Measurements from ENCODE around the gene KRT79. TPM values are rescaled to one million over a fixed set of nuclear protein-coding genes. Genes with fewer than 3 reads are reported as not detected.
"Not testable (repeated sequence)": the region's sequence is repeated elsewhere in the genome, so short reads cannot be mapped to it uniquely, and the experiment has no call there.

KRT79 gene
- total RNA-seq, 4 donors from 2014 or later = 0.46 to 2.8 (median 1.7) TPM; not detected in 1

DNA sequence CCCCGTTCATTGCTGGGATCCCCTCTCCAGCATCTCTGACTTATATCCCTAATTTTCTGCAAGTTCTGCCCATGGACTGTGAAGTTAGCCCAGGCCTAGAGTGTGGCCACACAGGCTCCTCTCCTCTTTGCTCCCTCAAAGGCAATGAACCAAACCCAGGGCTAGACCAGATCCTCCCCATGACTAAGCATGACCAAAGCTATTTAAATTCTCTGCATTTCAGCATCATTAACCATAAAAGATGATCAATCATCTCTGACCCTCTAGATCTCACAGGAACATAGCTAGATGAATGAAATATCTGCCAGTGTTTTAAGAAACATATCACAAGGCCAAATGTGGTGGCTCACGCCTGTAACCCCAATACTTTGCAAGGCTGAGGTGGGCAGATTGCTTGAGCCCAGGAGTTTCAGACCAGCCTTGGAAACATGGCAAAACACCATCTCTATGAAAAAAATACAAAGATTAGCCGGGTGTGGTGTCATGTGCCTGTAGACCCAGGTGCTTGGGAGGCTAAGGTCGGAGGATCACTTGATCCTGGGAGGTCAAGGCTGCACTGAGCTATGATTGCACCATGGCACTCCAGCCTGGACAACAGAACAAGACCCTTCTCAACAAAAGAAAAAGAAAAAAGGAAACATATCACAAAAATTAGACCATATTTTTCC lies 36.0 kb downstream of the KRT79 start:
- no peak for ATAC-seq (ENCODE audit: low FRiP score)
- DNase-seq (ENCODE audit: low spot score) = no peak
- TF ChIP-seq, protein P1, sequence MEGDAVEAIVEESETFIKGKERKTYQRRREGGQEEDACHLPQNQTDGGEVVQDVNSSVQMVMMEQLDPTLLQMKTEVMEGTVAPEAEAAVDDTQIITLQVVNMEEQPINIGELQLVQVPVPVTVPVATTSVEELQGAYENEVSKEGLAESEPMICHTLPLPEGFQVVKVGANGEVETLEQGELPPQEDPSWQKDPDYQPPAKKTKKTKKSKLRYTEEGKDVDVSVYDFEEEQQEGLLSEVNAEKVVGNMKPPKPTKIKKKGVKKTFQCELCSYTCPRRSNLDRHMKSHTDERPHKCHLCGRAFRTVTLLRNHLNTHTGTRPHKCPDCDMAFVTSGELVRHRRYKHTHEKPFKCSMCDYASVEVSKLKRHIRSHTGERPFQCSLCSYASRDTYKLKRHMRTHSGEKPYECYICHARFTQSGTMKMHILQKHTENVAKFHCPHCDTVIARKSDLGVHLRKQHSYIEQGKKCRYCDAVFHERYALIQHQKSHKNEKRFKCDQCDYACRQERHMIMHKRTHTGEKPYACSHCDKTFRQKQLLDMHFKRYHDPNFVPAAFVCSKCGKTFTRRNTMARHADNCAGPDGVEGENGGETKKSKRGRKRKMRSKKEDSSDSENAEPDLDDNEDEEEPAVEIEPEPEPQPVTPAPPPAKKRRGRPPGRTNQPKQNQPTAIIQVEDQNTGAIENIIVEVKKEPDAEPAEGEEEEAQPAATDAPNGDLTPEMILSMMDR (IDR thresholded peaks at IDR 0.05) = no peak

GRCh38 chr12:52797529-52797894 lies 36.6 kb downstream of the KRT79 start:
- TF ChIP-seq, protein P1 (IDR thresholded peaks at IDR 0.05) = no peak
- DNase-seq (ENCODE audit: low spot score) (no peak), ATAC-seq (ENCODE audit: low FRiP score) (no peak)

- DNase-seq (ENCODE audit: low spot score) (no peak), ATAC-seq (ENCODE audit: low FRiP score) (no peak)
- TF ChIP-seq, protein P1 (IDR thresholded peaks at IDR 0.05) = no peak
Measured at GRCh38 chr12:52796839-52797528, 37.1 kb downstream of the KRT79 start.

DNA sequence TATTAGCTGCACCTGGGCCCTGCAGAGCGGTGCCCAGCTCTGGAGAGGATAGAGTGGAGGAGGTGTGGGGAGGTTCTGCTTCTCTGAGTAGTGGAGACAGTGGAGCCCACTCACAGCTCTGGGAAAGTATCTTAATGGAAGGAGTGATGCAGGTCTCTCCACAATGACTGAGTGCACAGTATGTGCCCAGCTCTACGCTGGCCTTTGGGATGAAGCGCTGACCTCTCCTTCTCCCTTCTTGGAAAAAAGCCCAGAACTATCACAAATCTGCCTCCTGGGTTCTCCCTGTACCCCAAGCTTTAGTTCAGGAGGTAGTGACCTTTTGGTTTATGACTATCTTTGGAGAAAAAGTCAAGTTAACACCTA lies 37.7 kb downstream of the KRT79 start:
- TF ChIP-seq, protein P1 (IDR thresholded peaks at IDR 0.05) = no peak
- no peak for ATAC-seq (ENCODE audit: low FRiP score)
- no peak for DNase-seq (ENCODE audit: low spot score)

DNA sequence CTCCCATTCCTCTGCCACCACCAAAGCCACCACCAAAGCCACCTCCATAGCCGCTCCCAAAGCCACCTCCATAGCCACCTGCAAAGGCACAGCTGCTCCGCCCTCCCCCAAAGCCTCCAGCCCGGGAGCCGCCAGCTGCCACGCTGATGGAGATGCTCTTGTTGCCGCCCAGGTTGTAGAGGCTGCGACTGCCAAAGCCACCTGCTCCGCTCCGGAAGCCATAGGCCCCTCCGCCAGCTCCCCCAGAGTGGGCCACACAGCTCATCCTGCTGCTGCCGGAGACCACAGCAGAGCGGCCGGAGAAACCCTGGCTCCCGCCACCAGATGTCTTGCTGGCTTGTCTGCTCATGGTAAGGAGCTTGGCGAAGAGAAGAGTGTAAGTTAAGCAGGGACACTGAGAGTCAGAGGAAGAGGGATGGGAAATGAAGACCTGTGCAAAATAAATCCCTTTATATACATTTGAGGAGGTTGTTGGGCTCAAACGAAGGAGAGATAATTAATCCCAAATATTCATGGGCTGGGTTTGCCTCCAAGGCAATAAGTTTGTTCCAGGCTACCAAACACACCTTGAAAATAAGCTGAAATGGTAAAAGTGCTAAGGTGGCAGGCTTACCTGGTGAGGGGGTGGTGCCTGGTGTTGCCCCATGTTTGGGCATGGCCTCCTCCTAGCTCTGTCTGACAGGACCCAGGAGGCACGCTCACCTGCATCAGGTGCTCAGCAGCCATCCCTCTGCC lies 38.2 kb downstream of the KRT79 start, which contains the start of gene KRT3:
KRT3 (minus strand) TSS at position 424 of the 735 bp plus-strand sequence; CDS start at position 349, 75 bp downstream.
- ATAC-seq (ENCODE audit: low FRiP score) (no peak), DNase-seq (ENCODE audit: low spot score) (no peak)
- TF ChIP-seq, protein P1 (IDR thresholded peaks at IDR 0.05) = no peak

DNA sequence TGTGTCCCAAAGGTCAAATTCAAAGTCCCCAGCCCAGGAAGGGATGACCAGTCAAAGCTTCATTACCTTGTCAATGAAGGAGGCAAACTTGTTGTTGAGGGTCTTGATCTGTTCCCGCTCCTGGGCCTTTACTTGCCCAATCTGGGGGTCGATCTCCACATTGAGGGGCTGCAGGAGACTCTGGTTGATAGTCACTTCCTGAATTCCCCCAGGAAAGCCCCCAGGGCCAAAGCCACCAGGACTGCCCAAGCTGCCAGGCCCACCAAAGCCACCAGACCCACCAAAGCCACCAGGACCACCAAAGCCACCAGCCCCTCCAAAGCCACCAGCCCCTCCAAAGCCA lies 38.8 kb downstream of the KRT79 start:
- not testable (repeated sequence) for ATAC-seq (ENCODE audit: low FRiP score); DNase-seq (ENCODE audit: low spot score)

DNA sequence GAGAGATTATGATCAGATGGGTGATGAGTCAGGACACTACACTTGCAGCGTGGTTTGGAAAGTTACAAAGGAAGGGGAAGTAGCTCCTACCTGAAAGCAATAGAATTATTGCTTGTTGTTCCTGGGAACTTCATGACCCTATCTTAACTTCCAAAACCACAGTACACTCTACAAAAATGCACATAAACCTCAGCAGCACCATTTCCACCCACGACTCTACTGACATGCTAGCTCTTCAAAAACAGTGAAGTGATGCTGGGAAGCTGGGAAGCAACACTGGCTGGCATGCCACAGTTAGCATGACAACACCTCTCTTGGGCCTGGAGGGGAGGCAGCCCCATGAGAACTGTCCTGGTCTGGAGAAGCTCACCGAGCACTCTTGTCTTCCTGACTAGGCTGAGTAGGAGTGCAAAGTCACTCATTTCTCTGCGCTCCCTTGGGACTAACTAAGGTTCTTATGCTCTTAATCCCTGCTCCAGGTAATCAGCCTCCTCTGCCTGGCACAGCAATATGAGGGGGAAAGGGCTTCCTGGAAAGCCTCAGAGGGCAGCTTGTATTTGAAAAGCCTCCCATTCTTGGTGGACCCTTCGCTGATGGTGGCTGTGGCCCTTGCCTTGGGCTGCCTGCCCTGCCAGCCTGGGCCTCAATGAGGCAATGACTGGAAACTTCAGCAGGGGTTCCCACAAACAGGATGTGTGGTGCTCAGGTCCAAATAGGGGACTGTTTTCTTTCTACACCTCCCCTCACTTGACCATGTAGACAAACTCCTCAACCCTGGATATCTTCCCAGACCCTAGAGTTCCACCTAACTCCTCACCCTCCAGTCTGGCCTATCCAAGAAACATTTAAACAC lies 39.4 kb downstream of the KRT79 start:
- TF ChIP-seq, protein P1 (IDR thresholded peaks at IDR 0.05) = no peak
- ATAC-seq (ENCODE audit: low FRiP score) = no peak
- DNase-seq (ENCODE audit: low spot score) = no peak

Measured in omental fat pad (tissue), 4 donors.